Osteocyte (in vitro differentiated cells): ENCODE data around the gene ITPRIP. TPM values are rescaled to one million over a fixed set of nuclear protein-coding genes. Genes with fewer than 3 reads are reported as not detected.

Experiments used
- DNase-seq: peaks from one replicate; pipeline ENCODE4 v3.0.0; 2021; ENCODE audit warnings: mixed read lengths; ENCODE audit not compliant: unreplicated experiment; ENCODE audit errors: extremely low spot score
- H3K27ac Mint-ChIP-seq: one replicate; pipeline ENCODE4 v1.8.0; 2021; ENCODE audit warnings: mild to moderate bottlenecking, mixed read lengths; ENCODE audit not compliant: unreplicated experiment
- H3K27me3 Mint-ChIP-seq: one replicate; pipeline ENCODE4 v1.8.0; 2021; ENCODE audit warnings: mixed read lengths; ENCODE audit not compliant: unreplicated experiment
- H3K36me3 Mint-ChIP-seq: one replicate; pipeline ENCODE4 v1.8.0; 2021; ENCODE audit warnings: mixed read lengths; ENCODE audit not compliant: unreplicated experiment
- H3K4me1 Mint-ChIP-seq: one replicate; pipeline ENCODE4 v1.8.0; 2021; ENCODE audit warnings: mixed read lengths; ENCODE audit not compliant: unreplicated experiment
- H3K4me3 Mint-ChIP-seq: one replicate; pipeline ENCODE4 v1.8.0; 2021; ENCODE audit warnings: mild to moderate bottlenecking, moderate library complexity, mixed read lengths; ENCODE audit not compliant: unreplicated experiment
- H3K9me3 Mint-ChIP-seq: one replicate; pipeline ENCODE4 v1.8.0; 2021; ENCODE audit warnings: mixed read lengths; ENCODE audit not compliant: unreplicated experiment
- total RNA-seq: library from RNA; stranded (reverse); gene quantifications from 2 replicates; pipeline ENCODE4 v1.2.1, GENCODE V29; 2021
- TF ChIP-seq, protein P1 (sequence below): fragments of 200-600 bp; sonication (generic); IDR thresholded peaks from 2 replicates; pipeline ENCODE4 v1.5.0; 2021; ENCODE audit warnings: antibody characterized with exemption, mild to moderate bottlenecking, moderate library complexity

The ITPRIP gene
- total RNA-seq, 1 donor from 2014 or later: 17.5 TPM

DNA sequence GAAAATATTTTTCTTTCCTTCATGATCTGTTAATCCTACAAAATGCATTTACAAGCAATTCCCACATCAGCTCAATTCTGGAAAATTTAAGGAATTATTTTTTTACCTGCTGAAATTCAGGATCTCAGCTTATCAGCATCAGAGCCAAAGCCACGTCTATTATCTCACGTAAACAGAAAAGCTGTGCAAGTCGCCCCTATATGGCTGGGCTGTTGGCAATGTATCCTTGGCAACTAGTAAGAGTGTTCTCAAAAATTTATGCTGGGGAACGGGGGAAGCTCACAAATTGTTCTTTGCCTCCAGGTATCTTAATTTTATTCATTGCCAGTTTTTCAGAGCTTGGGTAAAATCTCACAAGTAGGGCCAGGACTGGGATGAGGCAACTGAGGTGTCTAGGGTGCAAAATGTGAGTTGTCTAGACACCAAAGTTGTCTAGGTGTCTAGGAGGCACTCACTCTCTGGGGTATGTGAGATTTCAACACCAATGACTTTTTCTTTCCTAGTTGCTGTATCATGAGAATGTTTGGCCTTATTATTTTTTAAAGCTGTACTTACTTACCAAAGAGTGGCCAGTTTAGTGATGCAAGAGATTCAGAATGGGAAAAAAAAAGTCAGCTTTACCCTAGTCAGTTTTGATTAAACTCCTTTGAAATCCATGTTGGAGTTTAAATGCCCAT lies 64.2 kb downstream of the ITPRIP start:
- Mint-ChIP-seq H3K9me3 (no peaks in the 10 kb centered on the region), H3K27ac (no peak overlapping the region), H3K4me3 (no peak overlapping the region), H3K36me3 (no peaks in the 10 kb centered on the region), H3K4me1 (peaks cover 5% of the 10 kb centered on the region), H3K27me3 (peaks cover 25% of the 10 kb centered on the region)
- DNase-seq: no peak
- TF ChIP-seq, protein P1, sequence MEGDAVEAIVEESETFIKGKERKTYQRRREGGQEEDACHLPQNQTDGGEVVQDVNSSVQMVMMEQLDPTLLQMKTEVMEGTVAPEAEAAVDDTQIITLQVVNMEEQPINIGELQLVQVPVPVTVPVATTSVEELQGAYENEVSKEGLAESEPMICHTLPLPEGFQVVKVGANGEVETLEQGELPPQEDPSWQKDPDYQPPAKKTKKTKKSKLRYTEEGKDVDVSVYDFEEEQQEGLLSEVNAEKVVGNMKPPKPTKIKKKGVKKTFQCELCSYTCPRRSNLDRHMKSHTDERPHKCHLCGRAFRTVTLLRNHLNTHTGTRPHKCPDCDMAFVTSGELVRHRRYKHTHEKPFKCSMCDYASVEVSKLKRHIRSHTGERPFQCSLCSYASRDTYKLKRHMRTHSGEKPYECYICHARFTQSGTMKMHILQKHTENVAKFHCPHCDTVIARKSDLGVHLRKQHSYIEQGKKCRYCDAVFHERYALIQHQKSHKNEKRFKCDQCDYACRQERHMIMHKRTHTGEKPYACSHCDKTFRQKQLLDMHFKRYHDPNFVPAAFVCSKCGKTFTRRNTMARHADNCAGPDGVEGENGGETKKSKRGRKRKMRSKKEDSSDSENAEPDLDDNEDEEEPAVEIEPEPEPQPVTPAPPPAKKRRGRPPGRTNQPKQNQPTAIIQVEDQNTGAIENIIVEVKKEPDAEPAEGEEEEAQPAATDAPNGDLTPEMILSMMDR: no peak

DNA sequence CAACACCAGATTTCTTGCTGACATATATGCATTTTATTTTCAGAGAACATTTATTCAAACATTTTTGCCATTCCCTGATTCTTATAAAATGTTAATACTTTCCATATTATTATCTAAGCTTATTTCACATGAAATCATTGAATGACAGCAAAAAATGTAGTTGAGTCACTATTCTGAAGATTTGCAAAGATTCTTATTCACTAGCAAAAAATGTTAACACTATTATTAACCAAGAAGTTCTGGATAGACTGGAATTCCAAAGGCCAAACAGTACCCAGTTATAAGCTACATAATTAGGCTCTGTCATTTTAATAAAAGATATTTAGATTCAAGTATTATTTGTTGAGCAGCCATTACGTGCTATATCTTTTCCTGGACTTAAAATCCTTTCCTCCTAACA lies 65.0 kb downstream of the ITPRIP start:
- Mint-ChIP-seq H3K27ac (no peak overlapping the region), H3K4me3 (no peak overlapping the region), H3K9me3 (no peaks in the 10 kb centered on the region), H3K36me3 (no peaks in the 10 kb centered on the region), H3K27me3 (peaks cover 19% of the 10 kb centered on the region), H3K4me1 (peaks cover 7% of the 10 kb centered on the region)
- DNase-seq: no peak
- TF ChIP-seq, protein P1: no peak

DNA sequence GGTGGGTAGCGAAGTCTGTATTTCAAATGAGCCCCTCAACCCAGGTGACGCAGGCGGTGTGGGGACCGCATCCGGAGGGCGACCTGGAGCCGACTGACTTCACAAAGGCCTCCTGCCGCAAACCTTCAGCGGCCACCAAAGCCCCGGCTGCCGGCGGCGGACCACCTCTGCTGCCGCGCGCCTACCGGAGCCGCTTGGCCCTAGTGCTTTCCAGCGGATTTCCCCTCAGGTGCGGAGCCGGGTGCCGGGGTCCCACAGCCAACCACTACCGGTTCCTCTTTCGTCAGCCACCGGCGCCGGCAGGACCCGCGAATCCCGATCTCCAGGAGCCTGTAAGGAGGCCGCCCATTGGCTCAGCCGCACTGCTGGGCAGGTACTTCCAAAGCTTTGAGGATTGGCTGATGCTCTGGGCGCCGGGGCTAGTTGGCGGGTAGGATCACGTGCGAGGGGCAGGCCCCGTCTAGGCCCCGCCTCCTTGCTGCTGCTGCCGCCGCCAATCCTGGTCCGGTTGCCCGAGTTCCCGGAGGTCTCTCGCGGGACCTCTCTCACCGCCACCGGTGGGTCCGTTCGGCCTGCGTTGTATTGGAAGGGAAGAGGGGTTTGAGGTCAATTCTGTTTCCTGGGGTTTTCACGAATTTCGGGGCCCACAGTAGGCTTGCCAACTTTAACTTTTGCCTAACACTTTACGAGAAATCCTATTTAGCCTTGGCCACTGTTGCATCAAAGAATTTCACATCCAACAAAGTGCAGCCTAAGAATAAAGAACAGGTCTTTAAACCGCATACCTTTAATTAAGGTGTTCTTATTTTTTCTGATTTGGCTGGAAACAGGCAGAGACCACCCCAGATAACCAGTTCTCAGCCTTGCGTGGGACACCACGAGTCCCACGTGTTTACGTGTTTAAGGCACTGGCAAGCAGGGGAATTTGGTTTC lies 69.3 kb downstream of the ITPRIP start, which contains the start of gene GSTO2:
Gene GSTO2 (plus strand): TSS at position 472 of the 933 bp plus-strand sequence. CDS start 5,732 bp downstream, outside the sequence.
- peak within 1 kb of the TSS; percentile 91 for H3K27ac Mint-ChIP-seq
- H3K9me3 Mint-ChIP-seq: no peaks in the 10 kb centered on the region
- DNase-seq: peak; percentile 100
- TF ChIP-seq, protein P1: no peak
- H3K4me1 Mint-ChIP-seq: peaks cover 14% of the 10 kb centered on the region
- H3K27me3 Mint-ChIP-seq: no peaks in the 10 kb centered on the region
- H3K4me3 Mint-ChIP-seq: peak within 1 kb of the TSS; percentile 87
- H3K36me3 Mint-ChIP-seq: peaks cover 19% of the 10 kb centered on the region

DNA sequence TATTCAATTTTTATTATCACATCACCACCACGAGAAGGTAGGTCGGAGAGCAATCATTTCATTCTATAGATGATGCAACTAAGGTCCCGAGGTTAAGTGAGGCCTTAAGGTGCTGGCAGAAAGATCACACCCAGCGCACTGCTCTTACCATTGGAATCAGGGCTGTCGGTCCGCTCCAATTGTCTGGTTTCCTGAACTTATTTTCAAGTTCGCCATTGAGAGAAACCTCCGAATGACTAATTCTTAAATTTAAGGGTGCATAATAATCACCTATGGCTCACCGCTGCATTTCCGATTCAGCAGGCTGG lies 69.9 kb downstream of the ITPRIP start:
- Mint-ChIP-seq H3K9me3 (no peaks in the 10 kb centered on the region), H3K4me3 (peak overlapping the region; percentile 87), H3K4me1 (peaks cover 14% of the 10 kb centered on the region), H3K27ac (peak overlapping the region; percentile 91), H3K27me3 (no peaks in the 10 kb centered on the region), H3K36me3 (peaks cover 26% of the 10 kb centered on the region)
- DNase-seq: no peak
- TF ChIP-seq, protein P1: no peak
